IPS-15b (cell line): Measurements from ENCODE around the gene TRIM9.
A peak's percentile ranks its signal among the peaks of the same experiment; 100 is the strongest.
"Not testable (repeated sequence)": the region's sequence is repeated elsewhere in the genome, so short reads cannot be mapped to it uniquely, and the experiment has no call there.

Experiments
- H3K27me3 ChIP-seq: one replicate; pipeline ENCODE4 v1.6.1; 2013; ENCODE audit warnings: low read length; ENCODE audit not compliant: control insufficient read depth, insufficient read depth
- H3K36me3 ChIP-seq: one replicate; pipeline ENCODE4 v1.6.1; 2013; ENCODE audit warnings: low read length; ENCODE audit not compliant: control insufficient read depth, insufficient read depth
- H3K4me1 ChIP-seq: one replicate; pipeline ENCODE4 v1.6.1; 2013; ENCODE audit warnings: mild to moderate bottlenecking, low read length; ENCODE audit not compliant: control insufficient read depth, insufficient read depth
- H3K4me3 ChIP-seq: one replicate; pipeline ENCODE4 v1.5.1; 2013; ENCODE audit warnings: low read depth, low read length
- H3K9ac ChIP-seq: one replicate; pipeline ENCODE4 v1.6.1; 2013; ENCODE audit warnings: low read depth, mild to moderate bottlenecking, low read length
- H3K9me3 ChIP-seq: one replicate; pipeline ENCODE4 v1.6.1; 2013; ENCODE audit warnings: mild to moderate bottlenecking, low read length; ENCODE audit not compliant: control insufficient read depth, insufficient read depth

Gene TRIM9

DNA sequence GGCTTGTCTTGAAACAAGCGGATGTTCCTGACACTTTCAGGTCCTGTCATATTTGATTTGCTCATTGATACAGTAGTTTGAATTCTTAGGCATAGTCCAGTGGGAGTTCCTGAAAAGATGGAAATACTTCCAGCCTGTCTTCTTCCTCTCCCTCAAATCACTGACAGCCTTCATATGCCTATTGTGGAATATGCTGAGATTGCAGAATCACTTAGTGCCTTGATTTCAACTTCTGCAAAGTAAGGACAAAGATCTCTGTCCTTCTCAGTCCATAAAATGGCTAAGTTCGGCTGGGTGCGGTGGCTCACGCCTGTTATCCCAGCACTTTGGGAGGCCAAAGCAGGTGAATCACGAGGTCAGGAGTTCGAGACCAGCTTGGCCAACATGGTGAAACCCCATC lies 143.9 kb downstream of the TRIM9 start:
- Histone ChIP-seq H3K36me3 (no peaks in the 10 kb centered on the region), H3K9ac (no peak overlapping the region), H3K4me3 (no peak overlapping the region), H3K4me1 (peaks cover 5% of the 10 kb centered on the region), H3K27me3 (no peaks in the 10 kb centered on the region), H3K9me3 (no peaks in the 10 kb centered on the region)

DNA sequence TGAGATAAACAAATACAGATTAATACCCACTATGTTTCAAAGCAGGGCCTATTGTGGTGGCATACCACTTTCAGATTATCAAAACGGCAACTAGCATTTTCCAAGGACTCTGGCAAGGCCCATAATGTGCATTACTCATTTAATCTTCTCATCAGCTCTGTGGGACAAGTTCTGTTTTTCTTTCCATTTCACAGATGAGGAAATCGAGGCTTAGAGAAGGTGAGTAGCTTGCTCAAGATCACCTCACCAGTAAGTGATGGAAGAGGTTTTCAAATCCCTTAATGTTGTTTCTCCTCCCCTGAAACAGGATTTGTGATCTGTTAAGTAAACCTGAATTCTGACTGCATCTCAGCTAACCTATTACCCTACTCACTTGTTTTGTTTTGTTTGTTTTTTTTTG lies 146.7 kb downstream of the TRIM9 start:
- no peaks in the 10 kb centered on the region for H3K36me3 ChIP-seq
- H3K27me3 ChIP-seq: no peaks in the 10 kb centered on the region
- H3K9me3 ChIP-seq: no peaks in the 10 kb centered on the region
- H3K9ac ChIP-seq: no peak overlapping the region
- no peak overlapping the region for H3K4me3 ChIP-seq
- H3K4me1 ChIP-seq: peaks cover 2% of the 10 kb centered on the region

DNA sequence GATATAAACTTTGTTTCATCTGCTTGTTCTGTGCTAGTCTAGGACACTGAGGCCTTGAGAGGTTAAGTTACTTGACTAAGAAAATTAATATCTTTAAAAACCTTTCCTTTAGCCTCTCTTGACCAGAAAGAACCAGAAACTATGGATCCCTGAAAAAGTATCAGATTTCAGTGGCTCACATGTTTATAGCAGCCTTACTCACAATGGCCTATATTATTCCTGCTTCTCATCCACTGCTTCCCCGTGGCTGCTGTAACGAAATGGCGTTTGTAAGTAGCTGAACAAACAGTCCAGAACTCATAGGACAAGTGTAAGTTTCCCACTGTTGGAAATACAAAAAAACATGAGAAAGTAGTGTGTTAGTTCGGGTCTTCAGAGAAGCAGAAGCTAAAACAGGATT lies 147.5 kb downstream of the TRIM9 start:
- H3K9me3 ChIP-seq: no peaks in the 10 kb centered on the region
- H3K9ac ChIP-seq: no peak overlapping the region
- H3K4me1 ChIP-seq: peaks cover 2% of the 10 kb centered on the region
- no peaks in the 10 kb centered on the region for H3K36me3 ChIP-seq
- H3K27me3 ChIP-seq: no peaks in the 10 kb centered on the region
- H3K4me3 ChIP-seq: no peak overlapping the region

DNA sequence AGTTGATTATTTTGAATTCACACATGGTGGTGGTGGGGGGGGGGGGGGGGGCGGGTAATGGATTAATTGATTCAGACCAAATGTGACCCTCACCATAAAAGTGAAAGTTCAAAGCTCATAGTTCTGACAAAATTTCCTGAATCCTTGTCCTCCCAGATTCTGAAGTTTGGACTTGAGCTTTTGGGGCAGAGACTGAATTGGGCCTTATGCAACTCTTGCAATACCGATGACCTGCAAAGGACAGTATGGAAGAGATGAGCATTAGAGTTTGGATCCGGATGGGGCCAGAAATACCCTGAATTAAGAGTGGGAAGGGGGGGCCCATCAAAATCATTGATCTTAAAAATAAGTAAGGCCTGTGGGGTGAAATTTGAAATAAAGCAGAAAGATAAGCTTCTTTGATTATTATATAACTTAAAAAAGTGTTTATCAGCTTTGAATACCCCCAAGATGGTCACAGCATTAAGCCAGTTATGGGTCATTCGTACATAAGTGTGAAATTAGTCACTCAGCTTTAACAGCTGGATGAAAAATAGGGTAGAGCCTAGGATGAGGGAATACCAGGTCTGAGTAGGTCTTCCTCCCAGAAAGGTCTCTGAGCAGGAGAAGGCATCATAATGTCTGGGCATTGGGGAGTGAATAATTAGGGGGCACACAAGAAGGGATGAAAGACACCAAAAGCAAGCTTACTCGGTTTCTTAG lies 148.5 kb downstream of the TRIM9 start:
- H3K9ac ChIP-seq: no peak overlapping the region
- peaks cover 2% of the 10 kb centered on the region for H3K4me1 ChIP-seq
- H3K4me3 ChIP-seq: no peak overlapping the region
- H3K9me3 ChIP-seq: no peaks in the 10 kb centered on the region
- H3K36me3 ChIP-seq: no peaks in the 10 kb centered on the region
- H3K27me3 ChIP-seq: no peaks in the 10 kb centered on the region

DNA sequence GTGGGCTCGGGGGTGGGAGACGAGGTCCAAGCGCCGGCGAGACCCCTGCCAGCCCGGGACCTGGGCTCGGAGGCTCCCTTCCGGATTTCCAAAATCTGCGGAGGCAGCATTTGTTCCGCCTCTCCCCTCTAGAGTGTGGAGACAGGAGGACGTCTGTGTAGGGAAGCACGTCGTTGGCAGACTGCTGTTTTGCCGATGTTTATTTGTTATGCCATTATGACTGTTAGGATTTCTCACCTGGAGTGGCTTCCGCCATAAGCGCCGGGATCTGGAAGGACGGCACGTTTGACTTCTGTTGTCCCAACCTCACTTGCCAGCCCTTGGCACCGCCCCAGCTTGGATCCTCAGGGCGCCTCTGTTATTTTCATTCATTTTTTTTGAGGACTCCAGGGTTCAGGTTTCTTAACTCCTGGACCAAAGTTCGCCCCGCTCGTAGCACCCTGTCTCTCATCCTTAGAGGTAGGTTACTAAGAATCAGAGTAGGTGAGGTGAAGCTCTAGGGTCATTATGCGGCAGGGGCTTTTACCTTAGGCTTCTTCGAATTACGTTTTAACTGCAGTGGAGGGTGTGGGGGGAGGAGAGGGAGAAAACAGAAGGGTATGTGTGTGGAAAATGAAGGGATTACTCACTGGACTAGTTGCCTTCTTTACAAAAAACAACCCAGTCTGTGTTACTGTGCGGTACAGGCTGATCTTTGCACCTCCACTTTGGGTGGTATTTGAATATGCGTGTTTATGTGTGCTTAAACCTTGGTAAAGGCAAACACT lies 150.1 kb downstream of the TRIM9 start:
- H3K4me3 ChIP-seq: peak overlapping the region; percentile 72
- peaks cover 2% of the 10 kb centered on the region for H3K4me1 ChIP-seq
- no peaks in the 10 kb centered on the region for H3K9me3 ChIP-seq
- no peaks in the 10 kb centered on the region for H3K36me3 ChIP-seq
- H3K9ac ChIP-seq: no peak overlapping the region
- no peaks in the 10 kb centered on the region for H3K27me3 ChIP-seq

DNA sequence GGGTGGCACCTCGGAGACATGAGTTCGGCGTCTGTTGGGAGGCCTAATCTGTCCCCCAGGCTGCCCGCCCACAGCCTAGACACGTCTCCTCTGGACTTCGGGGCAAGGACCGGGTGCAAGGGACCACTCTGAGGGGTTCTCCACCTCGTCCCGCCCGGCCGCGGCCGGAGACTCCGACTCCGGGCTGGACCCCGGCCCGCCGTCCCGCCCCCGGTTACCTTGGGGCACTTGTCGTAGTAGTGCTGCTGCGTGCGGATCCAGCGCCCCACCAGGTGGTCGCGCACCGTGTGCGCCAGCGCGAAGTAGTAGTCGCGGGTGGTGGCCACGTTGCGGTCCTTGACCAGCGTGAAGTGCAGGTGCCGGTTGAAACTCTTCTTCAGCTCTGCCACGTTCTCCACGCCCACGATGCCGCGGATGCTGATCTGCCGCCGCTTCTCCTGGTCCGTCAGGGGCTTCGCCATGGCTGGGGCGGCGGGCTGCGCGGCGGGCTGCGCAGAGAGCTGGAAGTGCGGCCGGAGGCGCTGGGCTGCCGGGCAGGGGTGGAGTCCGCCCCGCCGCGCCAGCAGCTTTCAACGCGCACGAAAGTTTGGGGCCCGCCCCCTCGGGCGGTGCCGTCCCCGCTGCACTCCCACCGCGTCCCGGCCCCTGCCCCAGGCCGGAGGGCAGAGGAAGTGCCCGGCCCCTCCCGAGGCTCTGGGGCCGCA lies 150.8 kb downstream of the TRIM9 start, which contains the start of gene PYGL:
Gene PYGL, minus strand, starts transcription at position 541 of the 704 bp plus-strand sequence. Its CDS starts 80 bp downstream, at position 461.
- Histone ChIP-seq H3K9me3 (no peaks in the 10 kb centered on the region), H3K4me1 (peaks cover 2% of the 10 kb centered on the region), H3K4me3 (peak within 1 kb of the TSS; percentile 72), H3K36me3 (no peaks in the 10 kb centered on the region), H3K27me3 (no peaks in the 10 kb centered on the region), H3K9ac (peak within 1 kb of the TSS; percentile 67)

DNA sequence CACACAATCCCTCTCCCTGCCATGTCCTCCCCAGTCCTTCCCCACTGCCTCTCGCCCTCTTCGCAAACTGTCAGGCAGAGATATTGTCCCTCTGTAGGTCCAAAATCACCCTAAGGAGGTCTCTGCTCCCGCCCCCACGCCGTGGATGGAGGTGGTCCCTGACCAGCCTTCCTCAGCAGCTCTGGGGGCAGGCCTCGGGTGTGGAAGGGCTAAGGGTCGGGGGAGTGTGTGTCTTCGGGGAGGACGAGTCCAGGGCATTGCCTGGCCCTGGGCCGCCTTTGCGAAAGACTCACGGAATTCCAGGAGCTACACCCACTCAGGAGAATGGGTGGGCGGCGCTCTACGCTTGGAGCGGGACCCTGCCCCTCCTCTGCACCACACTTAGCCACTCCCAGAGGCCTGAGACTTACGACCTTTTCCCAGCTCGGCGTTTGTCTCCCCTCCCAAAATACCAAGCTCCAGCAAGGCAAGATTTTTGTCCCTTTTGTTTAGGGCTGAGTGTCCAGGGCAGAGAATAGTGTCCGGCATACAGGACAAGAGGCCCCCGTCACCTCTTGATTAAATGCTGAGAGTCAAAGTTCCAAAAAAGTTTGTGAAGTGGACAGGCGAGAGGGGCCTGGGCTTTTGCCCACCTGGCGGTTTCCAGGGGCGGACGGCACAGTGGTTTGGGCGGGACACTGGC lies 151.5 kb downstream of the TRIM9 start:
- peak overlapping the region; percentile 67 for H3K9ac ChIP-seq
- H3K4me1 ChIP-seq: peaks cover 2% of the 10 kb centered on the region
- no peaks in the 10 kb centered on the region for H3K36me3 ChIP-seq
- H3K27me3 ChIP-seq: no peaks in the 10 kb centered on the region
- H3K4me3 ChIP-seq: peak overlapping the region; percentile 72
- H3K9me3 ChIP-seq: no peaks in the 10 kb centered on the region

DNA sequence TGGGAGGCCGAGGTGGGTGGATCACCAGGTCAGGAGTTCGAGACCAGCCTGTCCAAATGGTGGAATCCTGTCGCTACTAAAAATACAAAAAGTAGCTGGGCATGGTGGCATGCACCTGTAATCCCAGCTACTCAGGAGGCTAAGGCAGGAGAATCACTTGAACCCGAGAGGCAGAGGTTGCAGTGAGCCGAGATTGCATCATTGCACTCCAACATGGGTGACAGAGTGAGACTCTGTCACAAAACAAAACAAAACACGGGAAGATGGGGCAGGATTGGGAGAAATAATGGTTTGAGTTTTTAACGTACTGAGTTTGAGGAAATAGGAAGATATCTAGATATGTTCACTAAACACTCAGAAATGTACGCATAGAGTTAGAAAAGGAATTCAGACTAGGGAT lies 153.3 kb downstream of the TRIM9 start:
- H3K9ac ChIP-seq, H3K36me3 ChIP-seq, H3K27me3 ChIP-seq, H3K4me1 ChIP-seq, H3K9me3 ChIP-seq, H3K4me3 ChIP-seq: not testable (repeated sequence)

DNA sequence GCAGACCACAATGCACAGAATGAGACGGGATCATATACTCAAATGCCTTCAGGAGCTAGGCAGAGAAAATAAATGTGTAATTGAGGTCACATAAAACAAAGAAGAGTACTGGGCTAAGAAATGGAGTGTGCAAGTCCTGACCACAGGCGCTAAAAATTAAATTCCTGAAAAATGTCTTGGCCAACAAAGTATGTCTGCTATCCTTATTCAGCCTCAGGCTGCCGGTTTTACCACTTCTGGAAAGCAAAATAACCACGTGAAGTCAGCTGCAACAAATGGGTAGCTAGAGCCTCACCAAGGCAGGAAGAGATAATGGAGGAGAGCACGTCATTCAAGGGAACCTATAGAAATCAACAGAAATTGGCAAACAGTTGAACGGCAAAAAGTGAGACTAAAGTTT lies 153.8 kb downstream of the TRIM9 start:
- no peak overlapping the region for H3K9ac ChIP-seq
- H3K9me3 ChIP-seq: no peaks in the 10 kb centered on the region
- H3K36me3 ChIP-seq: no peaks in the 10 kb centered on the region
- H3K4me1 ChIP-seq: peaks cover 2% of the 10 kb centered on the region
- H3K4me3 ChIP-seq: no peak overlapping the region
- no peaks in the 10 kb centered on the region for H3K27me3 ChIP-seq

DNA sequence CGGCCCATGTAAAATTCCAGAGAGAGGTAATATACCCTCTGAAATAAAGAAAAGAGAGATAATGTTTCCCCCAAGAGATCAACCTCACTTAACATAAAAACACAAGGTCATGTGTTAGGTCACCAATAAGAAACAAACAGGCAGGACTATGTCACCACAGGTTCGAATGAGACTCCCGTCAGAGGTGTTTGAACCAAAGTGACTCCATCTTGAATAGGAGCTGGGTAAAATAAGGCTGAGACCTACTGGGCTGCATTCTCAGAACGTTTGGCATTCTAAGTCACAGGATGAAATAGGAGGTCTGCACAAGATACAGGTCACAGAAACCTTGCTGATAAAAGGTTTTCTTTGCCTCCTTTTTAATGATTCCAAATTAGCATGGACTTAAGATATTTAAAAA lies 157.1 kb downstream of the TRIM9 start:
- no peak overlapping the region for H3K9ac ChIP-seq
- no peak overlapping the region for H3K4me3 ChIP-seq
- H3K4me1 ChIP-seq: no peaks in the 10 kb centered on the region
- H3K27me3 ChIP-seq: no peaks in the 10 kb centered on the region
- no peaks in the 10 kb centered on the region for H3K9me3 ChIP-seq
- no peaks in the 10 kb centered on the region for H3K36me3 ChIP-seq

DNA sequence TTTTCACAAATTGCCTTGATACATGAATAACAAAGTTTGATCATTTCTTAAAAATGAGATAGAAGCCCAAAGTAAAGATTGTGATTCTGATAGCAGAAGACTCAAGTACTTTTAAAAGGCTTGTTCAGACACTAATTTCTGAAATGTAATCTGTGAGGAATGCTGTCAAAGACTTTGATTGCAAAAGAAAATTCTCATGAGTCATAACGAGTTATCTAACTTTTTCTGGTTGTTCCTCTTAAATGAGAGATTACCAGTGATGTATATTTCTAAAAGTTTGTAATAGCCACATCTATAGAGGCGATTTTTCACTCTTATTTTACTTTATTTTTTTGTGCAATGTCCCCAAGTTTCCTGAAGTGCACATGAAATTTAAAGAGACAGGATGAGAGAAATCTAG lies 157.6 kb downstream of the TRIM9 start:
- H3K9ac ChIP-seq: no peak overlapping the region
- no peaks in the 10 kb centered on the region for H3K36me3 ChIP-seq
- no peaks in the 10 kb centered on the region for H3K9me3 ChIP-seq
- H3K27me3 ChIP-seq: no peaks in the 10 kb centered on the region
- H3K4me1 ChIP-seq: no peaks in the 10 kb centered on the region
- no peak overlapping the region for H3K4me3 ChIP-seq
